A673 (cell line): ENCODE results near the gene FCN2.

Experiments used
- EZH2 ChIP-seq: fragments of 200-600 bp; sonication (generic); IDR thresholded peaks from 2 replicates; pipeline ENCODE4 v1.6.1; 2017; ENCODE audit warnings: borderline replicate concordance, low read depth, mild to moderate bottlenecking, mixed read lengths, antibody characterized with exemption, low read length; ENCODE audit not compliant: poor library complexity, severe bottlenecking
- TF ChIP-seq, protein P1 (sequence below): fragments of 300-800, 200-600 bp; sonication (generic); conservative IDR thresholded peaks from 2 replicates; pipeline ENCODE4 v1.5.1; 2017; ENCODE audit warnings: low read depth, mild to moderate bottlenecking, antibody characterized with exemption, low read length, moderate library complexity, mixed read lengths

GRCh38 chr9:134919303-134919702, 38.7 kb downstream of the FCN2 start:
- TF ChIP-seq, protein P1, sequence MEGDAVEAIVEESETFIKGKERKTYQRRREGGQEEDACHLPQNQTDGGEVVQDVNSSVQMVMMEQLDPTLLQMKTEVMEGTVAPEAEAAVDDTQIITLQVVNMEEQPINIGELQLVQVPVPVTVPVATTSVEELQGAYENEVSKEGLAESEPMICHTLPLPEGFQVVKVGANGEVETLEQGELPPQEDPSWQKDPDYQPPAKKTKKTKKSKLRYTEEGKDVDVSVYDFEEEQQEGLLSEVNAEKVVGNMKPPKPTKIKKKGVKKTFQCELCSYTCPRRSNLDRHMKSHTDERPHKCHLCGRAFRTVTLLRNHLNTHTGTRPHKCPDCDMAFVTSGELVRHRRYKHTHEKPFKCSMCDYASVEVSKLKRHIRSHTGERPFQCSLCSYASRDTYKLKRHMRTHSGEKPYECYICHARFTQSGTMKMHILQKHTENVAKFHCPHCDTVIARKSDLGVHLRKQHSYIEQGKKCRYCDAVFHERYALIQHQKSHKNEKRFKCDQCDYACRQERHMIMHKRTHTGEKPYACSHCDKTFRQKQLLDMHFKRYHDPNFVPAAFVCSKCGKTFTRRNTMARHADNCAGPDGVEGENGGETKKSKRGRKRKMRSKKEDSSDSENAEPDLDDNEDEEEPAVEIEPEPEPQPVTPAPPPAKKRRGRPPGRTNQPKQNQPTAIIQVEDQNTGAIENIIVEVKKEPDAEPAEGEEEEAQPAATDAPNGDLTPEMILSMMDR: no peak
- no peak for TF ChIP-seq EZH2
